Measurements from ENCODE around the gene ZBTB16.

The ZBTB16 gene

DNA sequence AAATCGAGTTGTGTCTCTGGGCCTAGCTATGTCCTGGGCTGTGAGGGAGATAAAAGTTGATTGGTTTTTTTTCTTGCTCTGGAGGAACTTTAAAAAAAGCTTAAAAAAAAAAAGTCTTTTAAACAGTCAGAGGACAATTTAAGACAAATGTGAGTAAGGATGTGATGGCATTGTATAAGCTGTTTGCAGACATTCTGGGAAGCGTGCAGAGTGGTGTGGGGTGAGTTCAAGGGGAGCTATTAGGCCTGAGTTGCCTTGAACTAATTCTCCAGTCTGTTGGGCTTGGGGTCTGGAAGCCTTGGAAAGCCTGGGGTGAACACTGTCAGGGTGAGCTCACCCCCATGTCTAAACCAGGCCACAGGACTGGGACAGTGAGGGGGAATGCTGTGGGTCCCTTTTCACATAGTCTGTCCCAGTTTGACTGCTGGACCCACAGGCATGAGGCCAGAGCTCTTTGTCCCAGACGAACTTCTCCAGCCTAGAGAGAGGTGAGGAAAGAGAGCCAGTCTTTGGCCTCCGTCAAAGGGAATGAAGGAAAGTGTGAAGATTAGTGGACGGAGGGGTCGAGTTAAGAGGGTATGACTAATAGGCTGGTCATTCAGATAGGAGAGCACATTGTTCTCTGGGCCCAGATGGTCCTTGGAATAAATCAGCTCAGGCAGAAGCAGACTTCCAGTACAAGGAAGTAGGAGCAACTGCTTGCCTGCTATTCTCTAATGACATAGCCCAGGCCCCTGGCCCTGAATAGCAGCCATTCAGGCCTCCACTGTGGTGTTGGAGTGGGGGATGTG is 160.2 kb downstream of the ZBTB16 start:
- no peak for FAIRE-seq

DNA sequence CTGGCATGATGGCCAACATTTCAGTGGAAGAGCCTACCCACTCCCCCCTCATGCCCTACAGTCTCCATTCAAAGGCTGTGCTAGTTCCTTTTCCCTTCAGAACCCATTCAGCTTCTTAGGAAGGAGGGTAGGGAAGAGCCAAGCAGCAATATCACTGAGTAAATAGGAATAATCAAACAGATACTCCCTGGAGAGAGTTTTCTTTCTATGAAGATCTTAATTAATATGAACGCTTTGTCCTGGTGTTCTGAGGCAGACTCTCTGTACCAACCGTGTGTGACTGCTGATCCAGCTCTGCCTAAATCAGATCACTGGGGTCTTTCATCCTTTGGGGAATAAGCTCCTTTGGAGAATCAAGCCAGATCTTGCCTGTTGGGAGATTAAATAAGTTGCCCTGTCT is 161.5 kb downstream of the ZBTB16 start:
- no peak for FAIRE-seq

DNA sequence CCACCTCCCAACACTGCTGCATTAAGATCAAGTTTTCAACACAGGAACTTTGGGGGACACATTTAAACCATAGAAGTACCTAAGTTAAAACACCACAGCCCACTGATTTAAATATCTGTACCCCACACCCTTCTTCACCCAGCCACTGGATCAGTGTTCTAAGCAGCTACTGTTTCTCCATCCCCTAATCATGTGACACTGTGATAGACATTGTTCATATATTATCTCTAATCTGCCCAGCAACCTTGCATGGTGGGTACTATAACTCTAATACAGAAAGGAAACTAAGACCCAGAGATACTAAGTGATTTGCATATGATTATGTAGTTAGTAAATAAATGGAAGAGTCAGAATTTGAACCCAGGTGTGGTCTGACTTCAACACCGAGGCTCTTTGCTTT is 166.2 kb downstream of the ZBTB16 start:
- FAIRE-seq: no peak

DNA sequence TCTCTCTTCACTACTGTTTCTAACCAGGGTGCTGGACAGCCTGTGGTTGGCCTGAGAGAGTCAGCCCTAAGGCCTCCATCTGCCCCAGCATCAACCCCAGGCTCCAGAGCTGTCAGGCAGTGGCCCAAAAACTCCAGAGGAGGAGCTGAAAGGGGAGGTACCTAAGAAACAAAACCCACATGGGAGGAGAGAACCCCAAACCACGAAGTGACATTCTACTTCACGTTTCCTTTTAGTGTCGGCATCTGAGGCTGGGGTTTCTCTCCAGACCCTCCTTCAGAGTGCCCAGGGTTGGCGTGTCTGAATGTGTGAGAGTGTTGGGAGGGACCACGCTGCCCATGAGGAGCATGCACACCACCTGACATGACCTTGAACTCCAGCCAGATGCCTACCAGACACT is 166.8 kb downstream of the ZBTB16 start:
- FAIRE-seq: no peak

DNA sequence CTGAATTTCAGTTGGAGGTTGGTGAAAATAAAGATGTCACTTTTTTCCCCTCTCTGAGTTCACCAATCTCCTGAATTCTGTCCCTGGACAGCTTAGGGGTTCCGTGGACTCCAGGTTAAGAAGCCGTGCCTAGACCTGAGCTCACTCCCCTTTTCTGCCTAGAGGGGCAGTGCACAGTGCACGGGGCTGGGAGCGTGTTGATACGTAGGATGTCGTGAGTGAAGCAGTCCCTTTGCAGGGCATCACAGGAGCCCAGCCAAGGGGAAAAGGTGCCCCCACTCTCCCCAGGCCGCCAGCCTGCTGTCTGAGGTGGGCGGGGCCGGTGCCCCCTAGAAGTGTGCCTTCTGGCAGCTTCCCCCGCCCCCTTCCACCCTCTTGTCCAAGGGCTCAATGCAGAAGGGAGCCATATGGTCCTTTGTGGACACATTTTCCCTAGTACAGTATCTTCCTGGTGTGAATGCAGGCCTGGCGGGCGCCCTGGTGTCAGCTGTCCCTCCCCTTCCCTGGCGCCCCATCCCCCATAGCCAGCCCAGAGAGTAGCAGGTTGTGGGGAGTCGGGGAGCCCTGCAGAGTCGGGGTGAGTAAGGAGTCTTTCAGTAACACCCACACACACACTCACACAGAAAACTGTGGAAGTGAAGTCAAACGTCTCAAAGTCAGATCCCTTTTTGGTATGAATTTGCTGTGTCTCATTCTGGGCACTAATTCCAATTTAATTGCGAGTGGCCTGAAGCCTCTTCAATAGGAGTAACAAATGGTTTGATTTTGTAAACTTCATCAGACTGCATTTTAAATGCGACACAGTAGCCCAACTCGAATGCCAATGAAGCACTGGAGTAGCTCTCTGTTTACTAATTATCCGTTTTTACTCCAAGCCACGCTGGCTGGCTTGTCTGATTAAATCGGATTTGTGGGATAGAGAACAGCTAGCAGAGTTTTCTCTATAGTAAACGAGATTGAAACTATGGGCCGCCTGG is 169.2 kb downstream of the ZBTB16 start:
- no peak for FAIRE-seq

DNA sequence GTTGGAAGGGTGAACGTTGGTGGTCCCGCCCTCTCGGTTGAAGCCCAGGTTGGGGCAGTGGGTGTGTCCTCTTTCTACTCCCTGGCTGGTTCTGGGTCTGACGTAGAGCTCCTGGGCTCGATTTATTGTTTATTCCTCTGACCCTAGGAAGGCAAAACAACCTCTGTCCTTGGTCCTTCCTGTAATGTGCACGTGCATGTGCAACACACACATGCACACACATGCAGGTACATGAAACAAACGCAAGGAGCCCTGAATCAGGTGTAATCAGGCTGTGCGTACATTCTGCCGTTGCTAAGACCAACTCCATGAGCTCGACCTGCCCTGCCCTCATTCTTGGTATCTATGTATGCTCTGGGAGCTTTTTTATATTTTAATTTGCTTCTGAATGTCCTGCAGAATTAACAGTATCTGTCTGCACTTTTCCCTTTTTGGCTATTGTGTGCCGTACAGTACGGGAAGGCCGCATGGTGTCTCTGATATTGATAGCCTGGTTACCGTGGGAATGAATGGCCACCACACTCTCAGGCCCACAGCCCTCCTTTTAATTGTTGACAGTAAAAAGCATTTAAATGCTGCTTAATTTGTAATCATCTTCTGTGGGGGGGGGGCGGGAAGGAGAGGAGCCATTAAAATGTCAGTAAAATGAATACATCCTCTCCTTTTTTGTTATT is 170.7 kb downstream of the ZBTB16 start:
- FAIRE-seq: no peak

DNA sequence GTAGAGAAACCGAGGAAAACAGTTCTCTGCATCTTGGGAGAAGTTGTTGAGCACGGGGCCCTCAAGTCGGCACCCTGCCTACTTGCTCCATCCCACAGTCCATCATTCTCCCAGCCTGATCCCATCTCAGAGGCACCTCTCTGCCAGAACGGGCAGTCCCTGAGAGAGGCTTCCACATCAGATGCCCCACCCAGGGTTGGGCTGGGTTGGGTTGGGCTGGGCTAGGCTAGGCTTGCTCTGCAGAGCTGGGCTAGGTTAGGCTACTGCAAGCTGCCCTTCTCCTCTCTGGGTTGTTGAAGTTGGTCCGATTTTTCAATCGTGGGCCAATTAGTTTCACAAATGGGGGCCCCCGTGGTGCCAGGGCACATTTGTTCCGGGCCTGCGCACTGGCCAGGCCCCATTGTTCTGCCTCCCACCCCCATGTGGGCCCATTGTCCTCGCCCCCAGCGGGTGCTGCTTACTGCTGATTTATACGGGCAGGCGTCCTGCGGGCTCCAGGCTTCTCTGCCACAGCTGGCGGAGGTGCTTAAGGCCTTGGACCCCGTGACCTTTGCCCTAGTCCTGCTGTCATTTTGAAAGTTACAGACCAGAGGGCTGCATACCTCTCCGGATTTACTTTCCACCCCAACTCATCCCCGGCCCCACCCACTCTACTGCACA is 173.0 kb downstream of the ZBTB16 start:
- FAIRE-seq: no peak

DNA sequence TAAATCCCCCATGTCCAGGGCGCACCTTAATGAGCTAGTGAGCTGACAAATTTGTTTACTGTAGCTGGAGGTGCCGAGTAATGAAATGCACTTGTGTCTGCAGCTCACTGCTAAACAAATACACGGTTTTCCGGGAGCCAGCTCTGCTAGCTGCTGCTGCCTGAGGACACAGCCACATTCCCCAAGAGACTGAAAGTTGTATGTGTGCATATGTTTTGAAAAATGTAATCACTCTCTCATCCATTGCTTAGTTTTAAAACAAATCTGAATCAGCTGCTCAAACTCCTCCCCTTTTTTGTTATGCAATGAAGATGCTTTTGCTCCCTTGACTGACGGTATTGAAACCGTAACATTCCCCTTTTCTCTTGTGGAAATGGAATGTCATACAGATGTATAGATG is 174.2 kb downstream of the ZBTB16 start:
- no peak for FAIRE-seq

DNA sequence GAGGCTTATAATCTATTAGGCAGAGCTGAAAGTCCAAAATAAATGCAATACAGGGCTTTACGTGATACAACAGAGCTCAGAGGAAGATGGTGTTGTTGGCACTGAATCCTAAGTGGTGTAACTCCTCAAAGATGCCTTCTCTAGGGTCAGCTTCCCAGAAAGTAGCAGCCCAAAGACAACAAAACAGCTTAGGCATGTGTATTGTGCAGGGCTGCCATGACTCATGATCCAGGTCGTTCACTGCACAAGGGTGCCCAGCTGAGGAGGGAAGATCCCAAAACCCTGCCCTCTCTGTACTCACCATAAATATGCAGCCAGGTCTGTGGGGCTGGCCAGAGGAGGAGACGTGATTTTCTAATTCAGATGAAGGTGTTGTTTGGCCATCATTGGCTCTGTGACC is 177.3 kb downstream of the ZBTB16 start:
- no peak for FAIRE-seq

DNA sequence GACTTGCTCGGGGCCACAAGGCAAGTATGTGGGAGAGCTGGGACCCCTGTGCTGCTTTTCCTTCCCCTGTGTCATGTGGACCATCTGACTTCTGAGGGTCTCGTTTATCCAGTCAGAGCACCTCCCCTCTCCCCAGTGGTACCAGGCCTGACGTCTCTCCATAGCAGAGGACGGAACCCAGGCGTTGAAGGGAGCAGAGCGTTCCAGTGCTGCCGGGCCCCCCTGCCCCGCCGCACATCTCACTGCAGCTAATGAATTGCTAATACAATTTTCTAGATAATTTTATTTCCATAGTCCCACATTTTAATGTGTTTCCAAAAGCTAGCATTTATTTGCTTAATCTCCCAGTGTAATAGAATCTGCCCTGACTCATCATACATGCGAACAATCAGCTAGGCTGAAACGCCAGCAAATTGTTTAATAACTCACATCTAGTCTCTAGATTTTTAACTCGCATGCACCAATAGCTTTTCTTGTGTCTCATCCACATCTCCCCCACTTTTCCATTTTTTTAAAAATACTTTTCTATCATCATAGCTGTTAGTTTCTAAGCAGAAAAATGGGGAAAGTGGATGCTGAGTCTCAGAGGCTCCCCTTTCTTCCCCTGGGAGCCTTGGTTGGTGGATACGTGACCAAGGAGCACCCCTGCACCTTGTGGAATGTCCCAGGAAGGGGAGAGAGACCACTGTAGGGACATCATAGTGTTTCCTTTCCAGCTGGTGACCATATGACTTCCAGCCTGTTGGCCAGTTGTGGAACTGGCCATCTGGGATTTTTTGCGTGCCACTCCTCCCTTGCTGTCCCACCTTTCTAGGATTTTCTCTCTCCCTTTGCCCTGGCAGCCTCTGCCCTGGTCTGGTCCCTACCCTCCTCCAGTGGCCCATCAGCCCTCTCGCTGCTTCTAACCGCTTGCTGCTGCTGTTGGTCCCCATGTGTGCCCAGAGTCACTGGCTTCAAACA is 178.1 kb downstream of the ZBTB16 start:
- FAIRE-seq: no peak

DNA sequence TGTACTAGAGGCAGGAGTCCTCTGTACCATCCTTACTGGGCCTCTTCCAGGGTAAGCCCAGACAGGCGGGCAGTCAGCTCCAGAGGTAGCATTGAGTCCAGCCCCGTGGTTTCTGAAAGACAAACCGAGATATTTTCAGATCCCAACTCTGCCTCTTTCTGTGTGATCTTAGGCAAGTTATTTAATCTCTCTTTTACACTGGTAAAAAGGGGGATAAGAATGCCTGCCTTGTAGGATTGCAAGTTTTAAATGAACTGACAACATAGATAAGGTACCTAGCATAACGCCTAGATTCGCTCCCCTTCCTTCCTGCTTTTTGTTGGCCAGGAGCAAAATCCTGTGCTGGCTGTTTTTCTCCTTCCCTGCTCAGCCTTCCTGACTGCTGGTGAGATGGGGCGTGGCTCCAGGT is 180.2 kb downstream of the ZBTB16 start:
- FAIRE-seq: no peak

DNA sequence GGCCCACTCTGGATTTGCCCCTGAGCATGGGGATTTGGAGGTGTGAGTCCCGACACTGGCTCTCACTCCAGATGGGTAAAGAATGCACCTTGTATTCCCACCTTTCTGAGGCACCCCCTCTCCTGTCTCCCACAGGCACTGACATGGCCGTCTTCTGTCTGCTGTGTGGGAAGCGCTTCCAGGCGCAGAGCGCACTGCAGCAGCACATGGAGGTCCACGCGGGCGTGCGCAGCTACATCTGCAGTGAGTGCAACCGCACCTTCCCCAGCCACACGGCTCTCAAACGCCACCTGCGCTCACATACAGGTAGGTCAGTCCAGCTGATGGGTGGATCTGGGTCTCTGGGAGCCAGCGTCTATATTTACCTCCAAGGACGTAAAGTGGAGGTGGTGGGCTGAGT is 182.5 kb downstream of the ZBTB16 start:
- no peak for FAIRE-seq

DNA sequence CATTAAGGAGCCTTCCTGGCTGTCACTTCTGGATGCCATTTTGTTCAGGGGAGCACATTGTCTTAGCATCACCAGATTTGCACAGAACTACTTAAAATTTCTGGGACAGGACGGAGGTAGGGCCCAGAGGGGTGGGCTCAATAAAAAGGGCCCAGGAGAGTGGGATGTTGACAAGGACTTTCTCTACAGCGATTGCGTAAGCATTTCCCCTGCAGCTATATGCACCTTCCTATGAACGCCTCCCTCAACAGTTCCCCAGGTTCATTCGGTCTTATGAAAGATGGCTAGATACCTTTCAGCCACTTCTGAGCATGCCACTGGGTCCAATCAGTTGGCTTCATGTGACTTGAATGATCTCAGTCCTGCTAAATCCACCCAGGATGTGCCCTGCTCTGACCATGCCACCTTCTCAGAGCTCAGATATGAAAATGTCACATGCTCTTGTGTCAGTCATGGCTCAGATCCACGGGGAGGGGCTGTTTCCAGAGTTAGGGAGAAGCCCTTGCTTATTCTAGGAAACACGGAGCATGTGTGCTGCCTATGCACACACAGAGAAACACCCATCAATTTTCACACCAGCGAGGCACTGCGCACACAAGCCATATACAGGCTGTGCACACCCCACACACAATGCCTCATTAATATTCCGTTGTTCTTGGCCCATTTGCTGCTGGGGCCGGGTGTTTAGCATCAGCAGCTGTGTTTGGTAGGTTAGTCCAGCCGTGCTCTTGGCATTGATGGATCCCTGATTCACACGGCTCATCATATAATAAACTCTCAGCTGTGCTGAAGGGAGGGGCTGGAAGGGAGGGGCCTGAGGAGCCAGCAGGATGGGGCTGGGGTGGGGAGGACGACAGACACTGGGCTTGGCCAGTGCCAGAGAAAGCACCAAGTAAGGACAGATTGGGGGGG is 184.2 kb downstream of the ZBTB16 start:
- no peak for FAIRE-seq

DNA sequence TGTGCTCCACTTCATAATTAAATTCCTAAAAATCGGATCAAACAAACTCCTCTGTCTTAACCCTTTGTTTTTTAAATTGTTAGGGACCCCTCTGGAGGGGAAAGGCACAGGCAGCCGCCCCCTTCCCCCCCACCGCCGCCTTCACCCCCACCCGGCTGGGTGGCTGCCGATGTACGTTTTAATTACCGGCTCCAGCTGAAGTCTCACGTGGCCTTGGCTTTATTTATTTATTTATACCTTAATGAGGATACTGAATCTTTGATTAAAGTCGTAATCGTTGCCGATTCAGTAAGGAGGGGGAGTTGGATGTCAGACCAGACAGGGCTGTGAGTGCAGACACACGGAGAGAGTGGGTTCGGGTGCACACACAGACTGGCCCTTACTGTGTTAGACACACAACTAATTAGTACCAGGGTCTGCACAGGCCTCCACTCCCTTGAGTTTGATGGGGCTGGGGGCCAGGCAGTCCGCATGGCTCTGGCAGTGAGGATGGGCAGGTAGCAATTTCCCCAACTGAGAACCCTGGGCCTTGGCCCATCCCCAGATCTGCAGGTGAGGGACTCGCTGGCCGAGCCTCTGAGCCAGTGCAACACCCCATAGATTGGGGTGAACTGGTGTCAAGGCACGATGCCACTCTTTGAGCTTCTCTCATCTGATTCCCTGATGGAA is 185.3 kb downstream of the ZBTB16 start:
- no peak for FAIRE-seq

DNA sequence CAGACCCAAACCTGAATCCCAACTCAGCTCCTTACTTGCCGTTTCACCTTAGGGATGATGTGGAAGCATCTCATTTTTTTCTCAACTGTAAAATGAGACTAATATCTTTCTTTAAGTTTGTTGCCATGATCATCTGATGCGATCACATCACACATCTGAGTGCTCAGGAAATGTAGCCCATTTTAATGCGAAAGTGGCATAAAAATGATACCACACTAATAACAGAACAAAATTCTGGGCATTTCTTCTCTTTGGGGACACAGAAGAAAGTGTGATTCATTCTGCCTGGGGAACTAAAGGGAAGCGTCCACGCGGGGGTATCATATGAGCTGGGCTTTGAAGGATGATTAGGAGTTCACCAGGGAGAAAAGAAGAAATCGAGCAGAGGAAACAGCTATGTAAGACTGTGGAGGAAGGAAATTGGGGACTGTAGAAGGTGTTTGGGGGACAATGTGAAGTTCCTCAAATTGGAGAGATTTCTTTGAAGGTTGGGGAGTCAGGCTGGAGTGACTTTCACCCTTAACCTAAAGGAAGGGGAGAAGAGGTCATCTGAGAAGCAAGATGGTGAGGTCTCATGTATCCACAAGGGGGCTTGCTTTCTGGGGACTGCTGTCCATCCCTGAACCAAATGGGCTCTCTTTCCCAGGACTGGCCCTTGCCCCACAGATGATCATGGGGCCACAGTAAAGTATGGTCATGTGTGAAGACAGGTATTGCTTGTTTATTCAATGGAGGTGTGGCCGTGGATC is 187.0 kb downstream of the ZBTB16 start:
- no peak for FAIRE-seq

DNA sequence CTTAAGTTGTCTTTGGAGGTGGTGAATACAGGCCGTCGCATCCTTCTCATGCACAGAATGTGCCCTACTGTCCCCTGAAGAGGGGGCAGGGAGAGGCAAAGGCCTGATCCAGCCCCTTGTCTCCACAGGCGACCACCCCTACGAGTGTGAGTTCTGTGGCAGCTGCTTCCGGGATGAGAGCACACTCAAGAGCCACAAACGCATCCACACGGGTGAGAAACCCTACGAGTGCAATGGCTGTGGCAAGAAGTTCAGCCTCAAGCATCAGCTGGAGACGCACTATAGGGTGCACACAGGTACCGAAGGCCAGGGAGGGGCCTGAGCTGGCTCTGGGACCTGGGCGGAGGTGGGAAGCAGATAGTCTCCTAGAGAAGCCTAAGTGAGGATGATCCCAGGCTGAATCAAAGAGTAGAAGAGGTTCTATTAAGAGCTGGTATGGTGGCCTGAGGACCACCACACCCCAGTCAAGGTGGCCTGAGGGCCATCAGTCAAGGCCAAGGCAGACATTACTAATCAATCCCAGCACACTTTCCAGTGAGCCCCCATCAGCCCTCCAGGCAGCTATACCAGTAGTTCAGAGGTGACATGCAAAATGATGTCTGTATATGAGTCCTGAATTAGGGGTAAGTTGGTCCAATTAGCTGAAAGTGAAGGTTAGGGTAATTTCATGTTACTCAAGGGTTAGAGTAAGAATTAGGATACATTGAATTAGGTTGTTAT is 187.7 kb downstream of the ZBTB16 start:
- FAIRE-seq: no peak

DNA sequence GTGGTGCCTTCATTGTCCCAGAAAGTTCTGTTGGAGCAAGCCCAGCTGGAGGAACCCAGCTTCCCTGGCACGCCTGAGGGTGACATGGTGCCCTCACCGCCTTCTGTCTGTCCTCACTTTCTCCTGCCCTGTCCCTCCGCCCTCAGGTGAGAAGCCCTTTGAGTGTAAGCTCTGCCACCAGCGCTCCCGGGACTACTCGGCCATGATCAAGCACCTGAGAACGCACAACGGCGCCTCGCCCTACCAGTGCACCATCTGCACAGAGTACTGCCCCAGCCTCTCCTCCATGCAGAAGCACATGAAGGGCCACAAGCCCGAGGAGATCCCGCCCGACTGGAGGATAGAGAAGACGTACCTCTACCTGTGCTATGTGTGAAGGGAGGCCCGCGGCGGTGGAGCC is 190.7 kb downstream of the ZBTB16 start:
- FAIRE-seq: no peak

DNA sequence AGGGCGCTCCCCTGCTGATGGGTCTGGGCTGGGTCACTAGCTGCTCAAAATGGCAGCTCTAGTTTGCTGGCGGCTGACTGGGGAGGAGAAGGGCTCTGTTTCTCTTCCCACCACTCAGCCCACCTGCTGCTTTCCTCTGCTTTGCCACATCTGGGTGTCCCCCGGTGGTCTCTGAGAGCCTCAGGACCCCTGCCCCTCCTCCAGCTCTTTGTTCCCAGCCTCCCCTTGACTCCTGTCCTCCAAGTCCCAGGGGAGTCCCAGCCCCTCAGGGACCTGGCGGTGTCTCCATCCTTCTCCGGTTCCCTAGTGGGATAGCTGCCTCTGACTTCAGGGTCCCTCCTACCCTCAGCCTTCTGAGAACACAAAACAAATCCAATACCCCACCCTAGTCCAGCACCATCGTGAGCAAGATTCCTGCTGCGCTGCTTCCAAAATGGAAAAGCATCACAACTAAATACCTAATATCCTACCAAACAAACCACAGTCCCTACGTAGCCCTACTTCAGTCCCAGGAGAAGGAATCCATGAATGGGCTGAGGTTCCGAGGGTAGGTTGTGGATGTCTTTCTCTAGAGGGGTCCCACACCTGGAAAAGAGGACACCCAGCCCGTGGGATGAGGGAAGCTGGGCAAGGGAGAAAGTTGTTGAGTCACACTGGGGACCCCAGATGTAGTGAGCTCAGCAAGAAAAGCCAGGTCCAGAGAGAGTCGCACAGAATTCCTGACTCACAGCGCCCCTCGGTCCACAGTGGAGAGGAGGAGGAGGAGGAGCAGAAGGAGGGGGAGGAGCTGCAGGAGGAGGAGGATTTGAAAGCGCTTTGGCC is 191.7 kb downstream of the ZBTB16 start:
- FAIRE-seq: no peak

Data from A204.1 (cell line).